ENCODE data around the gene GSPT1.
A peak's percentile ranks its signal among the peaks of the same experiment; 100 is the strongest.
"Not testable (repeated sequence)": the region's sequence is repeated elsewhere in the genome, so short reads cannot be mapped to it uniquely, and the experiment has no call there.

GSPT1 gene

GRCh38 chr16:11857161-11857560 lies 58.6 kb downstream of the GSPT1 start:
- no peak for DNase-seq (ENCODE audit: low read depth in 3 of 3)

- no peak for DNase-seq (ENCODE audit: low read depth in 3 of 3)
Measured at GRCh38 chr16:11852092-11852809, 63.5 kb downstream of the GSPT1 start.

GRCh38 chr16:11851294-11852091 lies 64.3 kb downstream of the GSPT1 start, which contains the start of gene RSL1D1:
TSS of gene RSL1D1 (minus strand) at chr16:11851542. CDS start at chr16:11851512, 30 bp downstream.
- peak; percentile 83 to 90 (median 87) for DNase-seq (ENCODE audit: low read depth in 3 of 3)

GRCh38 chr16:11848842-11849241 lies 66.9 kb downstream of the GSPT1 start:
- no peak for DNase-seq (ENCODE audit: low read depth in 3 of 3)

GRCh38 chr16:11844499-11844898 lies 71.3 kb downstream of the GSPT1 start:
- no peak for DNase-seq (ENCODE audit: low read depth in 3 of 3)

GRCh38 chr16:11843861-11844260 lies 71.9 kb downstream of the GSPT1 start:
- no peak for DNase-seq (ENCODE audit: low read depth in 3 of 3)

GRCh38 chr16:11843206-11843605 lies 72.5 kb downstream of the GSPT1 start:
- no peak for DNase-seq (ENCODE audit: low read depth in 3 of 3)

GRCh38 chr16:11841026-11841425 lies 74.7 kb downstream of the GSPT1 start:
- DNase-seq (ENCODE audit: low read depth in 3 of 3): no peak

- DNase-seq (ENCODE audit: low read depth in 3 of 3): no peak
Measured at GRCh38 chr16:11836650-11837244, 79.0 kb downstream of the GSPT1 start.

- no peak for DNase-seq (ENCODE audit: low read depth in 3 of 3)
Measured at GRCh38 chr16:11835891-11836649, 79.7 kb downstream of the GSPT1 start.

- DNase-seq (ENCODE audit: low read depth in 3 of 3): no peak
Measured at GRCh38 chr16:11835309-11835708, 80.4 kb downstream of the GSPT1 start.

GRCh38 chr16:11833951-11834695 lies 81.6 kb downstream of the GSPT1 start:
- DNase-seq (ENCODE audit: low read depth in 3 of 3): no peak

- DNase-seq (ENCODE audit: low read depth in 3 of 3): no peak
Measured at GRCh38 chr16:11828696-11829095, 87.1 kb downstream of the GSPT1 start.

- not testable (repeated sequence) for DNase-seq (ENCODE audit: low read depth in 3 of 3)
Measured at GRCh38 chr16:11825520-11826165, 90.1 kb downstream of the GSPT1 start.

- no peak for DNase-seq (ENCODE audit: low read depth in 3 of 3)
Measured at GRCh38 chr16:11824362-11824761, 91.4 kb downstream of the GSPT1 start.

GRCh38 chr16:11823645-11824044 lies 92.1 kb downstream of the GSPT1 start:
- not testable (repeated sequence) for DNase-seq (ENCODE audit: low read depth in 3 of 3)

GRCh38 chr16:11819798-11820197 lies 96.0 kb downstream of the GSPT1 start:
- no peak for DNase-seq (ENCODE audit: low read depth in 3 of 3)

GRCh38 chr16:11818970-11819369 lies 96.8 kb downstream of the GSPT1 start:
- DNase-seq (ENCODE audit: low read depth in 3 of 3): not testable (repeated sequence)

Measured in stimulated activated CD4-positive, alpha-beta T cell treated with anti-CD3 and anti-CD28 coated beads, TNF-alpha, amount 100 ng/mL, for 48 hours (primary cell).